GM12892 (cell line): Measurements from ENCODE around the gene ZNF8.
"Not testable (repeated sequence)": the region's sequence is repeated elsewhere in the genome, so short reads cannot be mapped to it uniquely, and the experiment has no call there.

Experiments
- DNase-seq: peaks from one replicate; pipeline ENCODE4 v3.0.0; 2011; ENCODE audit not compliant: insufficient read length
- FAIRE-seq: peaks from 2 replicates; lab custom pipeline; 2011; peaks lifted over from hg19 to GRCh38; lab: Jason Lieb, UNC
- POLR2A ChIP-seq: IDR thresholded peaks from 2 replicates; pipeline ENCODE4 v1.6.1; 2011; ENCODE audit warnings: low read depth, low read length, control low read depth
- POLR2AphosphoS5 ChIP-seq: IDR thresholded peaks from 2 replicates; pipeline ENCODE4 v1.6.1; 2011; ENCODE audit warnings: low read depth, low read length, control low read depth
- TAF1 ChIP-seq: IDR thresholded peaks from 2 replicates; pipeline ENCODE4 v1.6.1; 2011; ENCODE audit warnings: low read depth, mild to moderate bottlenecking, control low read depth, low read length, borderline replicate concordance

Gene ZNF8

GRCh38 chr19:58304748-58305064, 26.0 kb downstream of the ZNF8 start:
- no peak for TF ChIP-seq POLR2A
- TF ChIP-seq POLR2AphosphoS5 = no peak
- TF ChIP-seq TAF1 = no peak
- FAIRE-seq (no peak), DNase-seq (no peak)

GRCh38 chr19:58305065-58305931, 26.5 kb downstream of the ZNF8 start, which contains the start of gene ERVK3-1:
ERVK3-1 (plus strand) TSS chr19:58305377; CDS start chr19:58312169, 6,792 bp downstream.
- FAIRE-seq = peak; percentile 99
- TF ChIP-seq POLR2AphosphoS5 (peak; percentile 97), TAF1 (peak; percentile 95), POLR2A (peak; percentile 98)
- peak; percentile 93 for DNase-seq

- TF ChIP-seq POLR2AphosphoS5 (no peak), TAF1 (no peak), POLR2A (no peak)
- DNase-seq = no peak
- no peak for FAIRE-seq
These were observed 27.2 kb downstream of the ZNF8 start for GRCh38 chr19:58305932-58306323.

- TF ChIP-seq TAF1 (no peak), POLR2A (no peak), POLR2AphosphoS5 (no peak)
- no peak for FAIRE-seq
- DNase-seq = no peak
These were observed 29.0 kb downstream of the ZNF8 start for GRCh38 chr19:58307736-58308135.

- DNase-seq, FAIRE-seq: not testable (repeated sequence)
These were observed 31.9 kb downstream of the ZNF8 start for GRCh38 chr19:58310685-58311084.

- TF ChIP-seq TAF1 = no peak
- no peak for TF ChIP-seq POLR2A
- TF ChIP-seq POLR2AphosphoS5 = no peak
- FAIRE-seq = no peak
- DNase-seq = no peak
These were observed 32.6 kb downstream of the ZNF8 start for GRCh38 chr19:58311345-58311865.

GRCh38 chr19:58315580-58315979, 36.8 kb downstream of the ZNF8 start:
- TF ChIP-seq TAF1 (no peak), POLR2A (0 out of 2 replicates have a peak, but pooled peaks have one; percentile 6)
- FAIRE-seq = no peak
- no peak for DNase-seq

GRCh38 chr19:58317476-58318072, 38.8 kb downstream of the ZNF8 start:
- DNase-seq = no peak
- no peak for TF ChIP-seq POLR2AphosphoS5
- TF ChIP-seq TAF1 = no peak
- TF ChIP-seq POLR2A = no peak
- no peak for FAIRE-seq

- TF ChIP-seq POLR2A (no peak), TAF1 (no peak), POLR2AphosphoS5 (no peak)
- FAIRE-seq (no peak), DNase-seq (no peak)
These were observed 39.5 kb downstream of the ZNF8 start for GRCh38 chr19:58318297-58318696.

- no peak for FAIRE-seq
- no peak for DNase-seq
- TF ChIP-seq TAF1 = no peak
- no peak for TF ChIP-seq POLR2AphosphoS5
- TF ChIP-seq POLR2A = no peak
These were observed 40.5 kb downstream of the ZNF8 start for GRCh38 chr19:58319241-58319640.

GRCh38 chr19:58325311-58326022, 46.7 kb downstream of the ZNF8 start:
- DNase-seq = no peak
- FAIRE-seq = no peak
- TF ChIP-seq POLR2AphosphoS5 (no peak), POLR2A (no peak), TAF1 (no peak)

GRCh38 chr19:58326501-58326913, 47.8 kb downstream of the ZNF8 start:
- DNase-seq (no peak), FAIRE-seq (no peak)
- TF ChIP-seq POLR2A = no peak
- no peak for TF ChIP-seq TAF1
- no peak for TF ChIP-seq POLR2AphosphoS5
